H1 (cell line): Measurements from ENCODE around the gene HTRA2. TPM values are rescaled to one million over a fixed set of nuclear protein-coding genes. Genes with fewer than 3 reads are reported as not detected.

Source experiments
- CTCF ChIA-PET: fragments of 300-600 bp; sonication (Branson Sonifier 250); formaldehyde crosslinking; loops from one replicate; lab custom pipeline; 2021; ENCODE audit not compliant: partially characterized antibody; lab: Charles Lee
- POLR2A ChIA-PET: fragments of 300-600 bp; sonication (Branson Sonifier 250); formaldehyde crosslinking; loops from one replicate; lab custom pipeline; 2021; ENCODE audit warnings: inconsistent platforms; ENCODE audit not compliant: partially characterized antibody; lab: Charles Lee
- DNase-seq, 2 experiments: peaks; one replicate each; pipeline versions ENCODE4 v3.0.0 to v3.0.0-alpha.2; 2010 to 2022; ENCODE audit warnings: low spot score in 2 of 2, low read depth in 1 of 2, mixed read lengths in 1 of 2
- FAIRE-seq: peaks from 2 replicates; lab custom pipeline; 2011; peaks lifted over from hg19 to GRCh38; lab: Jason Lieb, UNC
- H2AFZ ChIP-seq: 2 replicates; pipeline ENCODE4 v1.8.1; 2012; ENCODE audit warnings: low read length, inconsistent platforms
- H2AK5ac ChIP-seq: 2 replicates; pipeline ENCODE4 v1.6.1; 2013; ENCODE audit warnings: low read depth, low read length
- H2BK120ac ChIP-seq: replicated peaks from 2 replicates; pipeline ENCODE3; 2013; ENCODE audit warnings: low read depth, low read length, inconsistent platforms
- H2BK12ac ChIP-seq: 2 replicates; pipeline ENCODE4 v1.6.1; 2013; ENCODE audit warnings: low read depth, low read length
- H2BK15ac ChIP-seq: 2 replicates; pipeline ENCODE4 v1.6.1; 2013; ENCODE audit warnings: low read length
- H2BK20ac ChIP-seq: 2 replicates; pipeline ENCODE4 v1.6.1; 2013; ENCODE audit warnings: low read length
- H2BK5ac ChIP-seq: 2 replicates; pipeline ENCODE4 v1.6.1; 2013; ENCODE audit warnings: low read depth, low read length
- H3K14ac ChIP-seq: 2 replicates; pipeline ENCODE4 v1.6.1; 2013; ENCODE audit warnings: inconsistent platforms; ENCODE audit not compliant: insufficient read length
- H3K18ac ChIP-seq: 2 replicates; pipeline ENCODE4 v1.6.1; 2013; ENCODE audit warnings: low read length; ENCODE audit errors: extremely low read depth
- H3K23ac ChIP-seq: 2 replicates; pipeline ENCODE4 v1.6.1; 2013; ENCODE audit warnings: inconsistent platforms; ENCODE audit not compliant: insufficient read length
- H3K23me2 ChIP-seq: 2 replicates; pipeline ENCODE4 v1.6.1; 2013; ENCODE audit warnings: low read depth, low read length
- H3K27ac ChIP-seq: 2 replicates; pipeline ENCODE4 v1.6.1; 2011; ENCODE audit warnings: low read depth, low read length, inconsistent platforms
- H3K27me3 ChIP-seq, 4 experiments: replicated peaks in 1 of 4; 1 replicate in 1 of 4; 2 replicates in 3 of 4; pipeline versions ENCODE4 v1.6.1 to v1.8.1; 2011 to 2013; ENCODE audit warnings: low read length in 3 of 4, mild to moderate bottlenecking in 3 of 4, inconsistent platforms in 2 of 4, mixed read lengths in 2 of 4, moderate library complexity in 1 of 4; ENCODE audit not compliant: control insufficient read depth in 3 of 4, insufficient read depth in 3 of 4; ENCODE audit errors: extremely low read depth in 1 of 4
- H3K36me3 ChIP-seq, 4 experiments: 2 replicates each; pipeline versions ENCODE4 v1.6.1 to v1.8.1; 2011 to 2013; ENCODE audit warnings: mild to moderate bottlenecking in 4 of 4, low read length in 3 of 4, moderate library complexity in 2 of 4, control low read depth in 1 of 4, inconsistent platforms in 1 of 4; ENCODE audit not compliant: insufficient read depth in 4 of 4, control insufficient read depth in 2 of 4
- H3K4ac ChIP-seq: replicated peaks from 2 replicates; pipeline ENCODE3; 2013; ENCODE audit warnings: low read length, low read depth, mixed read lengths, inconsistent platforms; ENCODE audit not compliant: insufficient read length
- H3K4me1 ChIP-seq, 4 experiments: replicated peaks in 1 of 4; 1 replicate in 1 of 4; 2 replicates in 3 of 4; pipeline versions ENCODE4 v1.6.1 to v1.8.1; 2011 to 2013; ENCODE audit warnings: low read length in 3 of 4, inconsistent platforms in 2 of 4, mixed read lengths in 1 of 4; ENCODE audit not compliant: insufficient read depth in 4 of 4, control insufficient read depth in 3 of 4
- H3K4me2 ChIP-seq, 2 experiments: 2 replicates each; pipeline versions ENCODE4 v1.6.1 to v1.8.1; 2011 to 2013; ENCODE audit warnings: low read depth in 2 of 2, low read length in 2 of 2, control low read depth in 1 of 2, inconsistent platforms in 1 of 2, mild to moderate bottlenecking in 1 of 2; ENCODE audit not compliant: insufficient read depth in 1 of 2
- H3K4me3 ChIP-seq, 4 experiments: fragments of 200-600, 300-600 bp in 1 of 4; sonication (generic), shearing (Covaris generic), sonication (Bioruptor Twin) in 1 of 4; 2 replicates each; pipeline versions ENCODE4 v1.5.1 to v1.8.1; 2011 to 2016; ENCODE audit warnings: low read length in 4 of 4, low read depth in 3 of 4, control low read depth in 2 of 4, inconsistent platforms in 2 of 4, mild to moderate bottlenecking in 2 of 4, mixed read lengths in 1 of 4, moderate library complexity in 1 of 4; ENCODE audit not compliant: insufficient read depth in 2 of 4; ENCODE audit errors: extremely low read depth in 1 of 4
- H3K56ac ChIP-seq: replicated peaks from 2 replicates; pipeline ENCODE3; 2013; ENCODE audit warnings: low read depth, mild to moderate bottlenecking, mixed read lengths, low read length, inconsistent platforms; ENCODE audit not compliant: insufficient read length
- H3K79me1 ChIP-seq: 2 replicates; pipeline ENCODE4 v1.6.1; 2013; ENCODE audit warnings: low read depth, low read length, control low read depth
- H3K79me2 ChIP-seq, 2 experiments: 2 replicates each; pipeline versions ENCODE4 v1.6.1 to v1.8.1; 2012 to 2013; ENCODE audit warnings: low read length in 2 of 2, mild to moderate bottlenecking in 2 of 2, inconsistent platforms in 1 of 2; ENCODE audit not compliant: insufficient read depth in 2 of 2, control insufficient read depth in 1 of 2
- H3K9ac ChIP-seq, 4 experiments: replicated peaks in 1 of 4; 1 replicate in 1 of 4; 2 replicates in 3 of 4; pipeline versions ENCODE4 v1.6.1 to v1.8.1; 2011 to 2013; ENCODE audit warnings: low read depth in 3 of 4, low read length in 3 of 4, control low read depth in 2 of 4, mild to moderate bottlenecking in 2 of 4, moderate library complexity in 2 of 4, inconsistent platforms in 1 of 4; ENCODE audit errors: extremely low read depth in 1 of 4
- H3K9me3 ChIP-seq, 2 experiments: 2 replicates each; pipeline versions ENCODE4 v1.6.1 to v1.8.1; 2012 to 2013; ENCODE audit warnings: mild to moderate bottlenecking in 2 of 2, moderate library complexity in 2 of 2, control low read depth in 1 of 2, inconsistent platforms in 1 of 2, low read depth in 1 of 2, low read length in 1 of 2, mixed read lengths in 1 of 2; ENCODE audit not compliant: insufficient read depth in 2 of 2
- H4K20me1 ChIP-seq, 2 experiments: replicated peaks in 1 of 2; 2 replicates each; pipeline versions ENCODE3 to v1.8.1; 2011 to 2013; ENCODE audit warnings: inconsistent platforms in 2 of 2, low read length in 2 of 2, mild to moderate bottlenecking in 1 of 2; ENCODE audit not compliant: insufficient read depth in 2 of 2, control insufficient read depth in 1 of 2
- H4K5ac ChIP-seq: 2 replicates; pipeline ENCODE4 v1.6.1; 2013; ENCODE audit warnings: low read length, low read depth, mixed read lengths, inconsistent platforms; ENCODE audit not compliant: insufficient read length
- H4K8ac ChIP-seq: 2 replicates; pipeline ENCODE4 v1.8.0; 2013; ENCODE audit warnings: mild to moderate bottlenecking, moderate library complexity, low read length, inconsistent platforms; ENCODE audit not compliant: insufficient read depth; ENCODE audit errors: extremely low read depth
- H4K91ac ChIP-seq: replicated peaks from 2 replicates; pipeline ENCODE3; 2013; ENCODE audit warnings: low read length, mixed read lengths, inconsistent platforms; ENCODE audit not compliant: insufficient read length
- BCL11A ChIP-seq, 2 experiments: IDR thresholded peaks; one replicate each; pipeline ENCODE4 v1.6.1; 2011; ENCODE audit warnings: low read depth in 2 of 2, low read length in 2 of 2, mild to moderate bottlenecking in 2 of 2
- CREB1 ChIP-seq: IDR thresholded peaks from 2 replicates; pipeline ENCODE4 v1.6.1; 2012; ENCODE audit warnings: inconsistent platforms
- POU5F1 ChIP-seq: IDR thresholded peaks from 2 replicates; pipeline ENCODE4 v1.6.1; 2011; ENCODE audit warnings: low read depth, mild to moderate bottlenecking, low read length, moderate library complexity
- TBP ChIP-seq: IDR thresholded peaks from 2 replicates; pipeline ENCODE4 v1.6.1; 2011; ENCODE audit warnings: low read depth, low read length, improper control_type of control experiment
- USF2 ChIP-seq: IDR thresholded peaks from 2 replicates; pipeline ENCODE4 v1.6.1; 2011; ENCODE audit warnings: low read length, improper control_type of control experiment
- WGBS, 2 experiments: shearing (Covaris generic) in 1 of 2; methylation state at CpG; one replicate each; pipeline versions ENCODE4 v1.1.6 to v1.1.7; 2013 to 2015; ENCODE audit warnings: low lambda C conversion rate in 2 of 2, mixed read lengths in 2 of 2, inconsistent platforms in 1 of 2, low coverage in 1 of 2, missing lambda C conversion rate in 1 of 2; ENCODE audit not compliant: insufficient replicate concordance in 2 of 2, insufficient coverage in 1 of 2, insufficient read length in 1 of 2; ENCODE audit errors: extremely low coverage in 1 of 2, missing lambda C conversion rate in 1 of 2; 5-methylcytosine and 5-hydroxymethylcytosine counted together
- polyA plus RNA-seq, 7 experiments: library from polyadenylated mRNA; depleted of rRNA in 3 of 7; stranded (reverse) in 5 of 7; unstranded in 2 of 7; fragments of >200 nt in 5 of 7; fragments of 200-250 nt in 2 of 7; gene quantifications; 1 replicate in 5 of 7; 2 replicates in 1 of 7; 4 replicates in 1 of 7; pipeline versions ENCODE4 v1.2.1 to v1.2.3, GENCODE V29; 2011 to 2013; ENCODE audit warnings: missing spikeins in 2 of 7, mixed read lengths in 2 of 7
- total RNA-seq: library from RNA; stranded (reverse); fragmentation: NEBNext Ultra II Directional; extraction: Animal tissue kit (Norgen Biotek cat#: 25700); gene quantifications from 2 replicates; pipeline ENCODE4 v1.2.1, GENCODE V29; 2021

Gene HTRA2
- total and polyA plus RNA-seq, 2 of the 8 experiments (the other 6 are each of a cell fraction or from before 2014, with no cell fraction given) = 21.6 to 37.6 TPM

GRCh38 chr2:74553892-74554819 lies 24.4 kb downstream of the HTRA2 start, which contains the start of the genes DOK1 and LOXL3:
TSS of gene DOK1 (plus strand) at chr2:74554720. CDS start at chr2:74554755, 35 bp downstream.
TSS of gene LOXL3 (minus strand) at chr2:74553942. CDS start at chr2:74552634, 1,308 bp downstream.
- H4K20me1 ChIP-seq = peaks cover 2 to 4% of the 10 kb centered on the region in 2 experiments
- H3K9me3 ChIP-seq = no peaks in the 10 kb centered on the region
- peaks cover 0 to 3% (median 0%) of the 10 kb centered on the region in 4 experiments; a peak in 1 of 8 replicates for H3K36me3 ChIP-seq
- H2BK20ac ChIP-seq = peak within 1 kb of the TSS; percentile 9; the same call in 1 of the 2 replicates
- H3K23ac ChIP-seq = no peak within 1 kb of the TSS
- H4K91ac ChIP-seq = no peak within 1 kb of the TSS
- H3K4me2 ChIP-seq = peak within 1 kb of the TSS; percentile 93 to 94
- peaks cover 4 to 14% (median 8%) of the 10 kb centered on the region in 4 experiments for H3K4me1 ChIP-seq
- H3K9ac ChIP-seq = peak within 1 kb of the TSS; percentile 49 to 77 (median 58); a peak in 6 of 7 replicates
- peak within 1 kb of the TSS; percentile 84 for H2AFZ ChIP-seq
- H3K27me3 ChIP-seq = peaks cover 4 to 56% (median 39%) of the 10 kb centered on the region in 4 experiments
- no peak within 1 kb of the TSS for H2AK5ac ChIP-seq
- peaks cover 22% of the 10 kb centered on the region for H3K23me2 ChIP-seq
- ChIA-PET CTCF (interaction anchor here (0.7 to 2.3 kb wide), 4 partner anchors 18 to 71 kb away, joined by 3 to 10 read pairs (median 4); partner anchors contain the start of genes CCDC142 and TTC31), POLR2A (interaction anchor here (0.6 to 2.6 kb wide), 13 partner anchors 16 to 281 kb away, joined by 3 to 16 read pairs (median 4); partner anchors contain the start of genes AUP1, CCDC142, HTRA2 and PCGF1)
- DNase-seq (peak in 1 of 2 experiments; percentile 95), FAIRE-seq (no peak)
- peak within 1 kb of the TSS; percentile 53; the same call in 1 of the 2 replicates for H2BK15ac ChIP-seq
- H4K5ac ChIP-seq = peak within 1 kb of the TSS; percentile 70
- no peak within 1 kb of the TSS for H3K4ac ChIP-seq
- H2BK5ac ChIP-seq = peak within 1 kb of the TSS; percentile 79; the same call in 1 of the 2 replicates
- peak within 1 kb of the TSS; percentile 56 for H3K56ac ChIP-seq
- H2BK120ac ChIP-seq = peak within 1 kb of the TSS; percentile 41
- 0% methylated on average over 46 of the region's 73 CpGs; no CpG with 5 or more reads in 1 of the 2 experiments for WGBS, 2 experiments
- peak within 1 kb of the TSS; percentile 83 to 94 (median 90) for H3K4me3 ChIP-seq
- peak within 1 kb of the TSS; percentile 94 for H4K8ac ChIP-seq
- no peaks in the 10 kb centered on the region for H3K79me2 ChIP-seq
- peak within 1 kb of the TSS; percentile 80 for H2BK12ac ChIP-seq
- no peaks in the 10 kb centered on the region; the same call in 1 of the 2 replicates for H3K79me1 ChIP-seq
- peak within 1 kb of the TSS; percentile 87 for H3K18ac ChIP-seq
- peak within 1 kb of the TSS; percentile 53 for H3K14ac ChIP-seq
- 0 out of 2 replicates have a peak within 1 kb of the TSS, but pooled peaks have one; percentile 11 for H3K27ac ChIP-seq
- peak; percentile 100 for TF ChIP-seq CREB1
- TF ChIP-seq POU5F1 = no peak
- no peak for TF ChIP-seq TBP
- TF ChIP-seq BCL11A (IDR thresholded peaks at IDR 0.05; ENCODE audit: low read depth in 2 of 2, low read length in 2 of 2) = no peak
- TF ChIP-seq USF2 = no peak
